Activated CD4-positive, alpha-beta T cell treated with anti-CD3 and anti-CD28 coated beads for 4 hours (primary cell): ENCODE measurements around the gene TOMM20.
"Not testable (repeated sequence)": the region's sequence is repeated elsewhere in the genome, so short reads cannot be mapped to it uniquely, and the experiment has no call there.

ENCODE experiments used
- DNase-seq, 2 donors: peaks; one replicate each; pipeline ENCODE4 v3.0.0-alpha.2; 2020

The TOMM20 gene

DNA sequence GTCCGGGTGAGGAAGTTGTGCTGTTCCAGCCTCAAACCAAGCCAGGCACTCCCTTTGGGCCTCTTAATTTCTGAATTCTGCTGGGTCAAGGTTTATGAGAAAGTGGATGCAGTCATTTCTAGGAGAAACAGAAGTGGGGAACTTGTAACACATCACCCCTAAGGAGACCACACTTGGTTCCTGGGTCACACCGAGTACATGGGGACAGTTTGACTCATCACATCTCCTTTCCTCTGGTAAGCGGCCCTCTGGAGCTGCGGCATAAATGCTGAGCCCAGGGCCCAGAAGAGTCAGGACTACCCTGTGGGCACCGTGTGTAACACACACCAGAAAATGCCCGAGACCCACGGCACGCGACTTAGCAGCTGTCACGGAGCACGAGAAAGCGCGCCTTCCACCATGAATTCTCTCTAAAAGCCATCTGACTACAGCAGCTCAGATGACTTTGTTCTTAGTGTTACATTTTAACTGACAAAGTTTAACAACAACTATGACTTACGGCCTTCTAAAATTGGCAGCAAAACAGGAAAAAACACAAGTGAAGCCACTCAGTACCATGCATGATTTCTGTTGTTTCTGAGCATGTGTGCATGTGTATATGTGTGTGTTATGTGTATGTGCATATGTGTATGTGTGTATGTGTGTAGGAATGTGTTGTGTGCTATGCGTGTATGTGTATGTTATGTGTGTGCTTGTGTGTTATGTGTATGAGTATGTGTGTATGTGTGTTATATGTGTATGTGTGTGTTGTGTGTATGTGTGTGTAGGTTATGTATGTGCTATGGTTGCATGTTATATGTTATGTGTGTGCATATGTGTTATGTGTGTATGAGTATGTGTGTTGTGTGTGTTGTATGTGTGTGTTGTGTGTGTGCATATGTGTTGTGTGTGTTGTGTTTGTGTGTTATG lies 50.8 kb downstream of the TOMM20 start:
- peak in 1 of 2 donors; percentile 12 for DNase-seq

DNA sequence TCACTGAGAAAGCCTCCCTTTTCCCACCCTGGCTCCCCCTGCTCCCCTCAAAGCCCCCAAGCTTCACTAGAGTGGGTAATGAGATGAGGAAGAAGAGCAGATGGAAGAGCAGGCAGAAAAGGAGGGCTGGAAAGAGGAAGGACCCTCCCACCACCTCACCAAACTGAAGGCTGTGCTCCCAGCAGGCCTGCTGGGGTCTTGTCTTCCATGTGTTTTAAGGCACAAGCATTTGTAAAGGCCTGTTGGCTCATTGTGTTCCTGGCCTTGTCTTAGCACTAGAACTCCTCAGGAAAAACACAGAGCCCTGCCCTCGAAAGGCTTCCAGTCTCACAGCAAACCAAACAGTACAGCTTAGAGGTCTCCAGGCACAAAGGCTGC lies 51.5 kb downstream of the TOMM20 start:
- no peak for DNase-seq

DNA sequence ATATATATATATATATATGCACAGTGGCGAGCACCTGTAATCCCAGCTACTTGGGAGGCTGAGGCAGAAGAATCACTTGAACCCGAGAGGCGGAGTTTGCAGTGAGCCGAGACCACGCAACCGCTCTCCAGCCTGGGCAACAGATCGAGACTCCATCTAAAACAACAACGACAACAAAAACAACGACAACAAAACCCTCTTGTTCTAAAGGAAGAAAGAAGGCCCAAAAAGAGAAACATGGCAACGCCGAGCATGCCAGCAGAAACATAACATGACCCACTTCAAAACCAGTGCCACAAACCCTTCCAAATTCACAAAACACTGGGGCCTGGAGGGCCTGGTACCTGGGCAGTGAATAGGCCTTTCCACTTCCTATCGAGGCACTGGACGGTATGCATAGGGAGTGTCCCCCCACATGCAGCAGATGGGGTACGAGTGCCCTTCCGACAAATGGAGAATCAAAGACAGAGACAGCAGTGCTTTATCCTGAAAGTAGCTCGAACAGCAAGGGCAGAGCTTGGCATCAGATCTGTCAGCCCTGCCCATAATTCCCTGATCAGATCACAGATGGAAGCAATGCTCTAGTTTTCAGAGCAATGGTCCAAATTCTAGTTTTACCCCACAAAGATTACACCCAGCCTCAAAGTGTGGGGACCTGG lies 52.0 kb downstream of the TOMM20 start:
- no peak for DNase-seq

DNA sequence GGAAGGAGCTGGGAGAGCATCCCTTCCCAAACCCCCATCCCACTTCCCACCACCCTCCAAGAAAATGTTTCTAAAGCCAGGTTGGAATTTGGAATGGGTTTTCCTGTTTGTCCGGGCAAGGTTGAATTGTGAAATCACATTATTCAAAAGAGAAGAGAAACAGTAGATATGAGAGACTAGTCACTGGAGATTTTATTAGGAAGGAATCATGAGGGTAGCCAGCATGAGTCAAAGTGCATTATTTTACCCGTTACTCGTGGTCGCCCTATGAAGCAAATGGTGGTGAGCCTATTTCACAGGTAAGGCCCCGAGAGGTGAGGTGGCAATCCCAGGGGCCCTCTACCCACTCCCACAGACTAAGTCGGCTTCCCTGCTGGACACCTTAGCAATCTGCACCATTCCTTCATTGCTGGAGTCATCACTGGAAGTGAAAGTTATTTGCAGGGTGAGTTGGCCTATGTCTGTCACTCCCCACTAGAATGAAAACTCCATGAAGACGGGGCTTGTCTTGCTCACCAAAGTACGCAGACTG lies 52.8 kb downstream of the TOMM20 start:
- no peak for DNase-seq

DNA sequence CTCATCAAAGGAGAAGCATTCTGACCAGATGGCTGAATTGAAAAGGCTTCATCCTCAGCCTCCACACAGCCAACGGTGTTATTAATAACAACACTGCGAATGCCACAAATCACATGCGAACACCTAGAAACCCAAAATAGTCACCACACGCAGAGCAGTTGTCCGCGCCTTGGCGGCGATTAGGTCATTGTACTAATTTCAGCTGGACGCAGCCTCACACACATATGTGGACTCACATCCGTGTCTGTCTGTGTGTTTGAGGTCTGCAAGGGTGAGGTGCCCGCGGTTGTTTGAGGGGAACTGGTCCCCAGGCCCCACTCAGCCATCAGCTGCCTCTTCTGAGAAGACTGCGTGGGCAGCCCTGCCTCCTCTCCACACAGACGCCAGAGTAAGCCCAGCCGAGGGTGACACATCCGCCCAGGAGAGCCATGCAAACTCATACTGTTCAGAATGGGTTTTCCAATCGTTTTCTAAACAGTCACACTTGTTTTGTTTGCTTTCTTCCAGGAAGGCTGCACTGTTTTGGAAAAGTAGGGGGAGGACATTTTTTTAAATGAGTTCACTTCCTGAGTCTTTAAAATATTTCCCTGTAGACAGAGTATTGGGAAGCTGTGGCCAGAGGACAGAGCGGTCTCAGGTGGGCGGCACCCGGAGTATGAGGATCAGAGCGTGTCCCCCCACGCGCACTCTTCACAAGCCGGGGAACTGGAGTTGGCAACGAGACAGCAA lies 53.4 kb downstream of the TOMM20 start:
- peak; percentile 72 to 81 for DNase-seq

DNA sequence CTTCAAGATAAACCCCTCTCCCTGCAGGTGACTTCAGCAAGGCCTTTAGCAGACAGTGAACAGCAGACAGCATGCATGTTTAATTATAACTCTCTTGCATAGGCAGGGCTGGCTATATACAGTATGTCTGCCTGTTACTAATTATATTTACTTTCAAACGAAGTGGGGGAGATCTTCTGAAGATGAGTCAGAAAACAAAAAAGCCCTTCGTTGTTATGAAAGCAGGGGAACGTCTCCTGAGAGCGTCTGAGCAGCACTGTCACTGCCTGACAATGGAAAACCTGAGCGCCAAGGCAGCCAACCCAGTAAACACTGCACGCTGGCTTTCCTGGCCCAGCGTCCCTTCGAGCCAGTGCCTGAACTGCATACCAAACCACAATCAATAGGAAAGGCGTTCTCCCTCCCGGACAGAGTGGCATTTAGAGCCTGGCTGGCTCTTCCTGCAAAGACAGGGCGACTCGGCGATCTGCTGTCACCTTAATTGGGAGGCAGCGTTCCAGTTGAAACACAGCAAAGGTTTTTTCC lies 54.1 kb downstream of the TOMM20 start:
- DNase-seq, result peak; percentile 59 to 67

DNA sequence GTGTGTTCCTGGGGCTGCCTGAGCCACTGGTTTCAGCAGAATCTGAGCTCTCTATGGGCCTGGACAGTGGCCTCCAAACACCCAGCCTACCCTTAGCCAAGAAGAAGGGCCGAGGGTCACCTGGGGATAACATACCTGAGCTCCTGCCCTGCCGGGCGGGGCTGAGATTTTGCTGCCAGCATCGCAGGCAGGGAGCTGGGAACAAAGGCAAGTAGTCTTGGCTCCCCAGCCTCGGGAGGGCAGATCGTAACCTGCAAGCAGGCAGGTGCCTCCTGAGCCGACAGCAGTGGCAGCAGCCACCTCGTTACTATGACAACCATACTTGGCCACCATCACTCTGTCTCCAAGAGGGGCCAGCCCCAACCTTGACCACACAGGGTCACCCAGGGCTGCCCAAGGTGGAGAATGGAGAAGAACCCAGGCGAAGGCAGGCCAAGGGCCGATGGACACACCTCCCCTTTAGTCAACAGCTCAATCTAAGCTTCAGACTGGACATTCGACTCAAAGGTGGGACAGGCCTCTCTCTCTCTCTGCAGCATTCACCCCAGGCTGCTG lies 54.6 kb downstream of the TOMM20 start:
- DNase-seq, result no peak

DNA sequence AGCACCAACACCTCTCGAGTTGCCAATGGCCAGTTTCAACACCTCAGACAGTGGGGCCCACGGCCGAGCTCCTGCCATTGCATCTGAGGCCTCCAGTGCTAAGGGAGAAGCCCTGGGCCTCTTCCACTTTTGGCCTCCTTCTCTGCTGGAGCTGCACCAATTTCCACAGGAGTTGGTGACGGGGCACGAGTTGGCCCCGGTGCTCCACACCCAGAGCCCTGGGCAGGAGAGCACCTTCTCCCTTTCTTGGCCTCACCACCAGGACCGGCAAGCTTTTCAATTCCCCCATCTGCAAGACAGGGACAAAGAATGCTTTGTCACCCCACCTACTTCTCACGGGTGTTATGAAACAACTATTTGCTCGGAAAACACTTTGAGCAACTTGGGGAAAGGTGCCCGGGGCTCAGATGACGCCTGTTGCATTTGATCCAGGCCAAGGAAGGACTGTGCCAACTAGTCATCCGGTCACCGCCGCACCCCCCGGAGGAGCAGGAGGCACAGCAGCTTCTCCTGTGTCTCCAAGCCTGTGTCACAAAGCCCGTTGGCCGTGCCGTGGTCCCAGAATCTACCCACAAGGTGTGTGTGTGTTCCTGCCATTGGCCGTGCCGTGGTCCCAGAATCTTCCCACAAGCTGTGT lies 55.2 kb downstream of the TOMM20 start:
- no peak for DNase-seq

DNA sequence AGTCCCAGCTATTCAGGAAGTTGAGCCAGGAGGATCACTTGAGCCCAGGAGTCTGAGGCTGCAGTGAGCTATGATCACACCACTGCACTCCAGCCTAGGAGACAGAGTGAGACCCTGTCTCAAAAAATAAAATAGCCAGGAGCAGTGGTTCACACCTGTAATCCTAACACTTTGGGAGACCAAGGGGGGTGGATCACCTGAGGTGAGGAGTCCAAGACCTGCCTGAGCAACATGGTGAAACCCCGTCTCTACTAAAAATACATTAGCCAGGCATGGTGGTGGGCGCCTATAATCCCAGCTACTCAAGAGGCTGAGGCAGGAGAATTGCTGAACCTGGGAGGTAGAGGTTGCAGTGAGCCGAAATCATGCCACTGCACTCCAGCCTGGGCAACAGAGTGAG lies 56.1 kb downstream of the TOMM20 start:
- not testable (repeated sequence) for DNase-seq

DNA sequence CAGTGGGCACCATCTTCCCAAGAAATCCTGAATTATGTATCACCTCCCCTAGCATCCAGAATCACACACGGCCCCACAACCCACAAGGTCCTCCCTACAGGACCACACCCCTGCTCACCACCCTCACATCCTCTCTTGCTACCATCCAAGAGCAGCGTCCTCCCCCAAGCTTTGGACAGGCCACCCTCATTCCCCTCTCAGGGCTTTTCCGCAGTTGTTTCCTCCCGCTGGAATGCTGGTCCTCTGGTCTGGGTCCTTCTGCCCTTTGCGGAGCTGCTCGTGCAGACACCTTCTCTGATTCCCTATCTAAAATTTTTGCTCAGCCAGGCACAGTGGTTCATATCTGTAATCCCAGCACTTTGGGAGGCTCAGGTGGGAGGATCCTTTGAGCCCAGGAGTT lies 56.5 kb downstream of the TOMM20 start:
- no peak for DNase-seq

DNA sequence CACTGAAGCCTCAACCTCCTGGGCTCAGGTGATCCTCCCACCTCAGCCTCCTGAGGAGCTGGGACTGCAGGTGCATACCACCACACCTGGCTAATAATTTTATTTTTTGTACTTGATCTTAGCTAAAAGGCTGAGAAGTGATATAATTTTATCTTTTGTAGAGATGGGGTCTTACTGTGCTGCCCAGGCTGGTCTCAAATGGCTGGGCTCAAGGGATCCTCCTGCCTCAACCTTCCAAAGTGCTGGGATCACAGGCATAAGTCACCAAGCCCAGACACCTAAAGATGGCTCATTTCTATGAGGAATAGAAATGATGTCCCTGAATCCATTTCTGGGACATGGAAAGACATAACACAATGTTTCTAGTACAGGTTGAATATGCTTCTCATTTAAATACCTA lies 57.8 kb downstream of the TOMM20 start:
- DNase-seq, result no peak

DNA sequence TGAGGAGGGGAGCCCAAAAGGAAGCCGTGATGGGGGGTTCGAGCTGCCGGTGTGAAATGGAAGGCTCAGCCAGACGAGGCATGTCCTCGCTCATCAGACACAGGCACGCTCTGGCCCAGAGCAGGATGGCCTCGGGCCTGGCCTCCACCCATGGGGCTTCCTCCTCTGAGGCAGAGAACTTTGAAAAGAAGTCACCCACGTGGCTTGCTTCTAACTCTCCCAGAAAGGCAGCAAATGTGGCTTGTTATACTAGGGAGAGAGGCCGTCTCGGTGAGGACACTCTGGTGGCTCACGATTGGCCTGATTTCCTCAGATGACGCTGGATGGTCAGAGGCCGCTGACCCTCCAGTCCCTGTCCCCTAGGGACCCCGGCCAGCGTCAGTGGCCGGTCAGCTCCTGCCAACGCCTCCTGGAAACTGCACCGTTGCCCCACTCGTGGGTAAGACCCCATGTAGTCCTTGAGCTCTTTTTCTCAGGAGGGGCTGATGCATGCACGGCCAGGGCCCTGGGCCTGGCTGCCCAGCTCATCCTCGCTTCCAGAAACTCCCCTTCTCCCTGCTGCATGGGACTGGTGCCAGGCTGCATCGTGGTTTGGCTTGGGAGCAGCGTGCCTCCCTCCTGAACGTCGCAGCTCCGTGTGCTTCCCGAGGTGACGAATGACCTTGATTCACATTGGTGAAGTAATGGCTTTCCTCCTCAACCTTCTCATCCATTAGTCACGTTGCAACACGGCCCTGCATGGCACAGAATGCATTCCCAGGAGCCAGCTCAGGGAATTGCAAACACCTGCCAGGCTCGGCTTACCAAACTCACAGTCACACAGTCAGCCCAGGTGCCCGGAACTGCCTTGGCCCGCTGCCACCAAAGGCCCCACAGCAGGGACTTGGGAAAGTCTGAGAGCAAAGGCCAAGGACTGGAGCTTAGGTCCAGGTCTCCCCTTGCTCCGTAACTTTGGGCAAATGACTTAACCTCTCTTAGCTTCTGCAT lies 58.8 kb downstream of the TOMM20 start:
- DNase-seq, result no peak

DNA sequence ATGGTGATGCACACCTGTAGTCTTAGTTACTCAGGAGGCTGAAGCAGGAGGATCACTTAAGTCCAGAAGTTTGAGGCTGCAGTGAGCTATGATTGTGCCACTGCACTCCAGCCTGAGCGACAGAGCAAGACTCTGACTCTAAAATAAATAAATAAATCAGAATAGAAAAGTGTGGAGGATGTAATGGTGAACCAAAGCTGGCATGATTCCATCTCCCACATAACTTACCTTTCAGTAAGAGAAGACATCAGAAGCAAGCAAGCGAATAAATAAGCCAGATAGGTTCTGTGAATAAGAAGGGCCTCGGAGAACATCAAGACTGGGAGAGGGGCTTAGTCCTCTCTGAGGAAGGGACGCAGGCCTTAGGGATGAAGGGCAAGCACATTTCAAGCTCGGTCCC lies 59.5 kb downstream of the TOMM20 start:
- no peak for DNase-seq

DNA sequence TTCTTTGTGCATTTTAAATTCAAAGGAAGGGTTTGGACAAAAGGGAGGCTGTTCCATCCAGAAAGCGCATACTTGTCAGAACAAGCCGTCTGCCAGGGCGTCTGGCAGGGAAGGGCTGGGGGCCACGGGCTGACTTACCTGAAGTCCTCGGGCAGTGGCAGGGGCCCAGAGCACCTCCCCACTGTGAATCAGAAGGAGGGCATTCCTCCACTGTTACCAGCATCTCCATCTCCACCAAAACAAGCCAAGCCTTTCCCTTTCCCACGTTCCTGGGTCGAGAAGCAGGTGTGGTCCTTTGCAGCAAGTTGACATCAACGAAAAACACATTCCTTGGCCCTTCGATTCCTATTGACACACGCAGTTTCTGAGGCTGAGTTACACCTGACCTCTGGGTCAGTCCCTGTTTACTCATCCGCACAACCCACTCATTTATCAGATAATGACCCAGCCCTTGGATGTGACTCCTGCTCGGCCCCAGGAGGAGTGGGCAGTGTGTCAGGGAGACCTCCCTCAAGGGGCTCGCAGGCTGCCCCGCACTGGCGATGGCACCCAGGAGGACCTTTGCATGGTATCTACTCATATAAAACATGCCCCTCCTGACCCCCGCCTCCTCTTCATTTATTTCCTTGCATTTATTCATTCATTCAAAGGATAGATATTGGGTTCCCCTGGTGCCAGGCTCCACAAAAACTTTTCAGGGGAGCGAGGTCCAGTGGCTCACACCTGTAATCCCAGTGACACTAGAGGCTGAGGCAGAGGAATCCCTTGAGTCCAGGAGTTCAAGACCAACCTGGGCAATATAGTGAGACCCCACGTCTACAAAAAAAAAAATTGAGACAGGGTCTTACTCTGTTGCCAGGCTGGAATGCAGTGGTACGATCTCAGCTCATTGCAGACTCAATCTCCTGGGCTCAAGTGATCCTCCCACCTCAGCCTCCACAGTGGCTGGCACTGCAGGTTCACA lies 60.2 kb downstream of the TOMM20 start:
- DNase-seq, result no peak

DNA sequence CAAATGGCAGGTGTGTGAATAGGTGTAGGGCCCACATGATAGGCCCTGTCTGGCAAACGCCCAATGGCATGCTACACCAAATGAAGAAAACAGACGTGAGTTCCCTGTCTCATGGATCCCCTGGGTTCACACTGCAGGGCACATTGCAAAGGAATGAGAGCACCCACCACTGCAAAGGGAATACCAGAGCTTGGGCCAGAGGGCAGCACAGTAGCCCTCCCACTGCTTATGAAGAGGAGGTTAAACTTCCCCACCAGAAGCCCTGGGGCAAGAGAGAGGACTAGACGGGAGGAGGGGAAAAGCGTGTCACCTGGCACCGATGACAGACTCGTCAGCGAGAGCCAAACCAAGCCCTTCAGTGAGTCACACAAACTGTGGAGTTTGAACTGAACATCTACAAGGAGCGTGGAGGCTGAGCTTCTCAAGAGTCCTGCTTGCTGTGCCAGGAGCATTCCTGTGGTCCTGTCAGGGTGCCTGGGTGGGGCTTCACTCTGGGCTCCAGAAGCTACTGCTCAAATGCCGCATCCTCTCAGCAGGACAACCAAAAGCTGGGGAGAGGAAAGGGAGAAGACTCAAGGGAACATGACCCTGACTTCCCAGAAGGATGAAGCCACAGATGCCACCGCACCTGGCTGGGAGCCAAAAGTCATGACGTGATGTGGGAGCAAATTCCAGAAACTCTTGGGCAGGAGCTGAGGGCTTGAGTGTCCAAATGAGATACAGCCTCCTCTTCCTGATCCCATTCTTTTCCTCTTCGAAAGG lies 61.1 kb downstream of the TOMM20 start:
- DNase-seq, result peak; percentile 20 to 32

DNA sequence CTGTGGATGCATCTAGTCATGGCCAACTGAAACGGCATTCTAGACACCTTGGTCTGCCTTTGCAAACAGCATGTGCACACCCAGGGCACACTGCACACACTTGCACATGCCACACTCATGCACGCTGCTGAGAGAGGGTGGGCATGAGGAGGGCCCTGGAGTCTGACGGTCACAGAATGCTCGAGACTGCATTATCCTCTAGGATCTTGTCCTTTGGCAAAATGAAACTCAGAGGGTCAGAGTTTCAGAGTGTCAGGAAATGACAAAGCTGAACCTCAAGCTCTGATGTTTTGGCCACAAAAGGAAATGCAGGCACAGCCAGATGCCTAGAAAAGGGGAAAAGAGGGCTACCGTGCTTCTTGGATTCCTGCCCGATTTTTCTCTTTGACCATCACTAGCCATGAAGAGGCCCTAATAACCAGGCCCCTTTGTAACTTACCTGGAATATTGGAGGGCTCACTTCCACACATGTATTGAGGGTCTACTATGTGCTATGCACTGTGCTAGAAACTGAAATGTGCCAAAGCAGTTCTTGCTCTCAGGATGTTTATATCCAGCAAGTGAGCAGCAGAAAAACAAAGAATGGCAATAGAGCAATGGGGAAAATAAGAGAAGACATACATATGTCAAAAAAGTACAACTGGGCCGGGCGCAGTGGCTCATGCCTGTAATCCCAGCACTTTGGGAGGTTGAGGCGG lies 65.4 kb downstream of the TOMM20 start:
- no peak for DNase-seq

DNA sequence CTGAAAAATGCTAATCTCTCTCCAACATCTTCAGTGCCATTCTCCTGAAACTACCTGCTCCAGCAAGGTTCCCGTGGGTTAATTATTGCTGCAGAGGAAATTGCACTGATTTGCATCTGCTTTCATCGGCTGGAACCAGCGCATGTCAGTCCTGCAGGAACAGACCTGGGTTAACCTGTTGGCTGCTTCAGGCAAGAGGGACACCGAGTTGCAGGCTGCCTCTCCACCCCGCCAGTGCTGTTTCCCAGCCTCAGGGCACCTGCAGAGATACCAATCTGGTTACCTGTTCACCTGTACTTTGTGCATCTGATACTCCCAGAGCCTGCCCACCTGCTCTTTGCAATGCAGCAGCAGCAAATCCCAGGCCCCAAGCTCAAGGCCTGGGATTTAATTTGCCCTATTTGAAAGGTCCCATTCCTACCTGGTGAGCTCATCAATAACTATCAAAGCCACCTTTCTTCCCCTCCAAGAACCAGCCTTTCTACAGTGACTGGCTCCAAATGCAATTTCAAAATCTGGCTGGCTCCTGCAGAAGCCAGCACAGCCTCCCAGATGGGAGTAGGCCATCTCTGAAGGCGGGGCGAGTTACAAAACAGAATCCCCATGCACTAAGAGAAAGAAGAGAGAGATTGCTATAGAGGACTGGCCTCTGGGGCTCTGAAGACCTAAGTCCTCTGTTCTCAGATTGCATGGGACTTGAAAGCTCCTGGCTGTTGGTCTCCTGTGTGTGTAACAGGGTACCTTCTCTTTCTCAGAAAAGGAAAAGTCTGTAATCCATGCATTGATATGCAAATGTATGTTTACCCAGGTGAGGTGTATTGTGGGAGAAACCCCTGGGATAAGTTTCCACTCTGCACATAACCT lies 67.8 kb downstream of the TOMM20 start:
- no peak for DNase-seq
